Subcutaneous abdominal adipose tissue (tissue), 5 donors: ENCODE data around the gene CHDH.

ENCODE experiments used
- H3K27ac ChIP-seq: one replicate; pipeline ENCODE4 v1.7.0; 2013; ENCODE audit warnings: low read depth, mild to moderate bottlenecking, inconsistent platforms, low read length, moderate library complexity
- H3K27me3 ChIP-seq, 5 donors: one replicate each; pipeline ENCODE4 v1.7.0; 2013; ENCODE audit warnings: low read length in 5 of 5, inconsistent platforms in 1 of 5; ENCODE audit not compliant: control insufficient read depth in 5 of 5, insufficient read depth in 4 of 5
- H3K36me3 ChIP-seq, 5 donors: one replicate each; pipeline ENCODE4 v1.7.0; 2013; ENCODE audit warnings: low read length in 5 of 5; ENCODE audit not compliant: control insufficient read depth in 5 of 5, insufficient read depth in 5 of 5
- H3K4me1 ChIP-seq, 5 donors: one replicate each; pipeline ENCODE4 v1.7.0; 2013; ENCODE audit warnings: low read length in 5 of 5, mild to moderate bottlenecking in 3 of 5, moderate library complexity in 1 of 5; ENCODE audit not compliant: control insufficient read depth in 5 of 5, insufficient read depth in 5 of 5
- H3K4me3 ChIP-seq, 5 donors: one replicate each; pipeline ENCODE4 v1.7.0; 2013; ENCODE audit warnings: low read length in 5 of 5, low read depth in 1 of 5
- H3K9ac ChIP-seq, 5 donors: one replicate each; pipeline ENCODE4 v1.7.0; 2013; ENCODE audit warnings: low read length in 5 of 5, mild to moderate bottlenecking in 4 of 5, moderate library complexity in 3 of 5
- H3K9me3 ChIP-seq, 5 donors: one replicate each; pipeline ENCODE4 v1.7.0; 2013; ENCODE audit warnings: low read length in 5 of 5; ENCODE audit not compliant: control insufficient read depth in 5 of 5
- donor health status: healthy.
- donor health status: healthy.
- donor health status: healthy.
- donor health status: healthy.
- donor health status: healthy.

CHDH gene

GRCh38 chr3:53850895-53851294, 4.7 kb upstream of the CHDH start:
- no peaks in the 10 kb centered on the region for H3K36me3 ChIP-seq
- no peaks in the 10 kb centered on the region for H3K9me3 ChIP-seq
- H3K9ac ChIP-seq = no peak overlapping the region
- peaks cover 0 to 10% (median 8%) of the 10 kb centered on the region in 5 donors for H3K4me1 ChIP-seq
- no peak overlapping the region for H3K4me3 ChIP-seq
- H3K27ac ChIP-seq = no peak overlapping the region
- H3K27me3 ChIP-seq = peaks cover 10 to 20% (median 15%) of the 10 kb centered on the region in 5 donors

GRCh38 chr3:53849916-53850315, 3.7 kb upstream of the CHDH start:
- Histone ChIP-seq H3K27me3 (peaks cover 10 to 24% (median 18%) of the 10 kb centered on the region in 5 donors), H3K4me3 (no peak overlapping the region), H3K4me1 (peaks cover 0 to 18% (median 13%) of the 10 kb centered on the region in 5 donors), H3K27ac (no peak overlapping the region), H3K36me3 (no peaks in the 10 kb centered on the region), H3K9ac (no peak overlapping the region), H3K9me3 (no peaks in the 10 kb centered on the region)

GRCh38 chr3:53846851-53847155, 584 bp upstream of the CHDH start:
- Histone ChIP-seq H3K9me3 (no peaks in the 10 kb centered on the region), H3K4me1 (peaks cover 0 to 18% (median 13%) of the 10 kb centered on the region in 5 donors), H3K4me3 (peak overlapping the region in 4 of 5 donors; percentile 67 to 79 (median 78)), H3K9ac (no peak overlapping the region), H3K36me3 (no peaks in the 10 kb centered on the region), H3K27me3 (peaks cover 10 to 24% (median 21%) of the 10 kb centered on the region in 5 donors), H3K27ac (no peak overlapping the region)

GRCh38 chr3:53845881-53846133, 412 bp downstream of the CHDH start:
- H3K9me3 ChIP-seq = no peaks in the 10 kb centered on the region
- peak overlapping the region in 2 of 5 donors; percentile 49 to 62 for H3K9ac ChIP-seq
- no peaks in the 10 kb centered on the region for H3K36me3 ChIP-seq
- no peak overlapping the region for H3K27ac ChIP-seq
- H3K4me1 ChIP-seq = peaks cover 0 to 18% (median 13%) of the 10 kb centered on the region in 5 donors
- H3K4me3 ChIP-seq = peak overlapping the region; percentile 67 to 79 (median 76)
- H3K27me3 ChIP-seq = peaks cover 6 to 24% (median 19%) of the 10 kb centered on the region in 5 donors

GRCh38 chr3:53845103-53845880, 927 bp downstream of the CHDH start:
- Histone ChIP-seq H3K9me3 (no peaks in the 10 kb centered on the region), H3K36me3 (no peaks in the 10 kb centered on the region), H3K27ac (no peak overlapping the region), H3K4me3 (peak overlapping the region; percentile 67 to 79 (median 76)), H3K4me1 (peaks cover 0 to 18% (median 13%) of the 10 kb centered on the region in 5 donors), H3K27me3 (peaks cover 6 to 24% (median 19%) of the 10 kb centered on the region in 5 donors), H3K9ac (peak overlapping the region in 2 of 5 donors; percentile 49 to 62)

GRCh38 chr3:53844262-53845102, 1.7 kb downstream of the CHDH start:
- Histone ChIP-seq H3K36me3 (no peaks in the 10 kb centered on the region), H3K9me3 (no peaks in the 10 kb centered on the region), H3K4me3 (no peak overlapping the region), H3K4me1 (peaks cover 0 to 18% (median 13%) of the 10 kb centered on the region in 5 donors), H3K9ac (no peak overlapping the region), H3K27me3 (peaks cover 6 to 24% (median 19%) of the 10 kb centered on the region in 5 donors), H3K27ac (no peak overlapping the region)

GRCh38 chr3:53843195-53844177, 2.7 kb downstream of the CHDH start:
- no peak overlapping the region for H3K9ac ChIP-seq
- H3K27me3 ChIP-seq = peaks cover 6 to 21% (median 15%) of the 10 kb centered on the region in 5 donors
- no peaks in the 10 kb centered on the region for H3K36me3 ChIP-seq
- no peak overlapping the region for H3K4me3 ChIP-seq
- no peaks in the 10 kb centered on the region for H3K9me3 ChIP-seq
- H3K4me1 ChIP-seq = peaks cover 0 to 18% (median 13%) of the 10 kb centered on the region in 5 donors
- no peak overlapping the region for H3K27ac ChIP-seq

GRCh38 chr3:53842436-53843194, 3.6 kb downstream of the CHDH start:
- Histone ChIP-seq H3K9ac (no peak overlapping the region), H3K36me3 (no peaks in the 10 kb centered on the region), H3K4me3 (no peak overlapping the region), H3K27me3 (peaks cover 6 to 20% (median 12%) of the 10 kb centered on the region in 5 donors), H3K9me3 (no peaks in the 10 kb centered on the region), H3K27ac (no peak overlapping the region), H3K4me1 (peaks cover 0 to 18% (median 13%) of the 10 kb centered on the region in 5 donors)

GRCh38 chr3:53841296-53841695, 4.9 kb downstream of the CHDH start:
- H3K9me3 ChIP-seq = no peaks in the 10 kb centered on the region
- no peaks in the 10 kb centered on the region for H3K36me3 ChIP-seq
- H3K27me3 ChIP-seq = peaks cover 0 to 10% (median 4%) of the 10 kb centered on the region in 5 donors
- no peak overlapping the region for H3K4me3 ChIP-seq
- H3K9ac ChIP-seq = no peak overlapping the region
- peaks cover 0 to 11% (median 7%) of the 10 kb centered on the region in 5 donors for H3K4me1 ChIP-seq
- H3K27ac ChIP-seq = no peak overlapping the region
